Right kidney (tissue), 1 donor: Measurements from ENCODE around the gene CASKIN1.

Experiments used
- DNase-seq: peaks from one replicate; pipeline ENCODE4 v3.0.0-alpha.2; 2016

CASKIN1 gene

DNA sequence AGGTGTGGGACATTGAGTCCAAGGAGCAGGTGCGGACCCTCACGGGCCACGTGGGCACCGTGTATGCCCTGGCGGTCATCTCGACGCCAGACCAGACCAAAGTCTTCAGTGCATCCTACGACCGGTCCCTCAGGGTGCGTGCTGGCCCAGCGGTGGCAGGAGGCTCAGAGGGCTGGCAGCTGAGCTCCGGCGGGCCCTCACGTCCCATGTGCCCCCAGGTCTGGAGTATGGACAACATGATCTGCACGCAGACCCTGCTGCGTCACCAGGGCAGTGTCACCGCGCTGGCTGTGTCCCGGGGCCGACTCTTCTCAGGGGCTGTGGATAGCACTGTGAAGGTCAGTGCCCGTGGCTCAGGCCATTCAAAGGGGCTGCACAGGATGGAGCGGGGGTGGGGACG is 20.4 kb downstream of the CASKIN1 start:
- no peak for DNase-seq

DNA sequence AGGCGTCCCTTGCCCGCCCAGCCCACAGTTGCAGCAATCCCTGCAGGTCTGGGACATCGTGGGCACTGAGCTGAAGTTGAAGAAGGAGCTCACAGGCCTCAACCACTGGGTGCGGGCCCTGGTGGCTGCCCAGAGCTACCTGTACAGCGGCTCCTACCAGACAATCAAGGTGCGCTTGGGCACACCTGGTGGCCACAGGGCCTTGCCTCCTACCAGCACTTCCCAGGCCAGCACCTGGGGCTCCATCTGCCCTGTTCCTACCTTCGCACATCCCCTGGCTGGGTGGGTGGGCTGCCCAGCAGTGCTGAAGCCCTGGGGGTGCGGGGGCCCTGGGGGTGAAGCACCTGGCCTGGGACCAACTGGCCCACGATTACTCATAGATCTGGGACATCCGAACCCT is 21.0 kb downstream of the CASKIN1 start:
- DNase-seq, result no peak

DNA sequence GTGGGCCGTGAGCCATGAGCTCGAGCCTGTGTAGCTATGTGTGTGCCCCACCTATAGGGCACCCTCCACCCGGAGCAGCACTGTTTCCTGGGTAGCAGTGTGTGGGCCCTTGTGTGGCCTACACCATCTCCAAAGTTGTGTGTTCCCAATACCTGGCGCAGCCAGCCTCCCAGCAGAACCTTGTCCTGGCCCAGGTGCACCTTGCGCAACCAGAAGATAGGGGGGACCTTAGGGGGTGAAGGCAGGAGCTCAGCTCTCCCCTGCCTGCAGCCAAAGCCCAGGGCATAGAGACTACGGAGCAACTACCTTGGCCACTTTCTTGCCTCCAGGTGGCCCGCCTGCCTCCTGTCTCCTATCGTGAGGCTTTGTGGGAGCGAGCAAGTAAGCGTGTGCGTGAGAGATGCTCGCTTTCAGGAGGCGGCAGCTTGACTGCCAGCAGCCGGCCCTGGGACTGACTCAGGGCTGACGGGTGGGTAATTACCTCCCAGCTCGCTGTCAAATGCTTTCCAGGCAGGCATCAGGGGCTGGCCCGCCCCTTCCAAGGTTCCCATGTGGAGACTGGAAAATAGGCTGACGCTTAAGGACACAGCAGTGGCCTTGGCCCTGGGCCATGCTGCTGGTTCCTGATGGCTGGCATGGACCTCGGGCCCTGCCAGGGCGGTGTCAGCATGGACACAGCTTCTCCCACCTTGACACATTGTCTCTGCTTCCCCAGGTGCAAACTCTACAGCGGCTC is 21.8 kb downstream of the CASKIN1 start:
- no peak for DNase-seq

DNA sequence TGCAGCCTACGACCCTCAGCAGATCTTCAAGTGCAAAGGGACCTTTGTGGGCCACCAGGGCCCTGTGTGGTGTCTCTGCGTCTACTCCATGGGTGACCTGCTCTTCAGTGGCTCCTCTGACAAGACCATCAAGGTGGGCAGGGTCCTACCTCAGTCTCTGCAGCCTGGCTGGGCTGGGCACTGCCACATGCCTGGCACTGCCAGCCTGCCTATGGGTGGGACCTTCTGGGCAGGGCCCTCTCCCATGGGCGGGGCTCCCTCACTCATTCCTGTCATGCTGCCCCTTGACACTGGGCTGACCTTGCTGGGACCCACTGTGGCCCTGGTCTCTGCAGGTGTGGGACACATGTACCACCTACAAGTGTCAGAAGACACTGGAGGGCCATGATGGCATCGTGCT is 22.5 kb downstream of the CASKIN1 start:
- no peak for DNase-seq

DNA sequence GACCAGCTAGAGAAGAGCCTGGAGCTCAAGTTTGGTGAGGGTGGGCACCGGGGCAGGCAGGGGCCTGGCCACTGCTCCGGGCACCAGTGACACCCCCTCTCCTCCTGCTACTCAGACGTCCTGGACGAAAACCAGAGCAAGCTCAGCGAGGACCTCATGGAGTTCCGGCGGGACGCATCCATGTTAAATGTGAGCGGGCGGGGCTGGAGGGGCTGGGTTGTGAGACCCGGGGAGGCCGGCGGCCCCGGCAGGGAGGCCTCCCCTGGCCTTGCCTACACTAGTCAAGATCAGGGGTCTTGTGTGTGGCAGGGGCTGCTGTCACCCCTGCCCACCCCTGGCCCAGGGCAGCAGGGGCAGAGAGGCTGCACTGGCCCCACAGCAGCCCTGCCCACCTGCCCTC is 23.0 kb downstream of the CASKIN1 start:
- DNase-seq, result no peak

DNA sequence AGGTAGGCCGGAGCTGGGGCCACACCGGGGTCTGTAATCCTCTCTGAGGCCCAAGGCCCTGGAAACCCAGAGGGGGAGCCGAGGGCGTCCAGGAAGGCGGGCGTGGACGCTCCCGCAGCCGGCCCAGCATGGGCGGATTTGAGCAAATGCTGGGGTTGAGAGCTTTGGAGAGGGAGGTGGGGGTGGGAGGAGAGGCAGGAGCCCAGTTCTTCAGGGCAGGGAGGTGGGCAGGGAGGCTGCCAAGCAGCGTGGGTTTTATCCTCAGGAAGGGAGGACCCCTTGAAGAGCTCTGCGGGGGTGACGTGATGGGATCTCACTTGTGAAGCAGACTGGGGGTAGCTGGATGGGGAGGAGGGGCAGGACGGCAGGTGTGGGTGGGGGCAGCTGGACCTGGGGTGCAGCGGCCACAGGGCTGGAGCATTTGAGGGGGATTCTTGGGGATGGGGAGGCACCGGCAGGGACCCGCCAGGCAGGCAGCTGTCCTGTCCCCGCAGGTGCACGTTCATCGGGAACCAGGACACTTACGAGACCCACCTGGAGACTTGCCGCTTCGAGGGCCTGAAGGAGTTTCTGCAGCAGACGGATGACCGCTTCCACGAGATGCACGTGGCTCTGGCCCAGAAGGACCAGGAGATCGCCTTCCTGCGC is 23.6 kb downstream of the CASKIN1 start:
- DNase-seq, result no peak

DNA sequence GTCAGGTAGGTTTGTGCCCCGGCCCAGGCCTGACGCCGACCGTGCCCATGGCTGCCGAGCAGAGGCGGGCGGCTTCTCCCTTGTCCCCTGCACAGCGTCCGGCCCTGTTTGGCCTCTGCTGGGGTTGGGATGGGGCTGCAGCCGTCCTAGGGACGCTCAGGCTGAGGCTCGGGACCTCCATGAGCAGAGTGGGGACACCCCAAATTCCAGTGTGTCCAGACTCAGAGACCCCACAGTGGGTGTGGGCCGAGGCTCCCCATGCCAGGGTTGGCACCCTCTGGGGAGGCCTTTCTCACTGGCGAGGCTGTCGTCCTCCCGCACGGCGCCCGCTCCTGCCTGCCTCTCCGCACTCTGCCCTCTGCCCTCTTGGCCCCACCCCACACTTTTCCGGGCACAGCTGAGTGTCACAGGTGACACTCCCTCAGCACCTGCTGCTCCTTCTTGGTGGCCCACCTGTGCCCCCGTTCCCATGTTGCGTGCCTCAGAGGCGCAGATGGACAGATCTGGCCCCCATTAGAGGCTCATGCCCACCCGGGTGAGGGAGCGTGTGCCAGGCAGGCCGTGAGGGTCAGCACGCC is 24.7 kb downstream of the CASKIN1 start:
- no peak for DNase-seq

DNA sequence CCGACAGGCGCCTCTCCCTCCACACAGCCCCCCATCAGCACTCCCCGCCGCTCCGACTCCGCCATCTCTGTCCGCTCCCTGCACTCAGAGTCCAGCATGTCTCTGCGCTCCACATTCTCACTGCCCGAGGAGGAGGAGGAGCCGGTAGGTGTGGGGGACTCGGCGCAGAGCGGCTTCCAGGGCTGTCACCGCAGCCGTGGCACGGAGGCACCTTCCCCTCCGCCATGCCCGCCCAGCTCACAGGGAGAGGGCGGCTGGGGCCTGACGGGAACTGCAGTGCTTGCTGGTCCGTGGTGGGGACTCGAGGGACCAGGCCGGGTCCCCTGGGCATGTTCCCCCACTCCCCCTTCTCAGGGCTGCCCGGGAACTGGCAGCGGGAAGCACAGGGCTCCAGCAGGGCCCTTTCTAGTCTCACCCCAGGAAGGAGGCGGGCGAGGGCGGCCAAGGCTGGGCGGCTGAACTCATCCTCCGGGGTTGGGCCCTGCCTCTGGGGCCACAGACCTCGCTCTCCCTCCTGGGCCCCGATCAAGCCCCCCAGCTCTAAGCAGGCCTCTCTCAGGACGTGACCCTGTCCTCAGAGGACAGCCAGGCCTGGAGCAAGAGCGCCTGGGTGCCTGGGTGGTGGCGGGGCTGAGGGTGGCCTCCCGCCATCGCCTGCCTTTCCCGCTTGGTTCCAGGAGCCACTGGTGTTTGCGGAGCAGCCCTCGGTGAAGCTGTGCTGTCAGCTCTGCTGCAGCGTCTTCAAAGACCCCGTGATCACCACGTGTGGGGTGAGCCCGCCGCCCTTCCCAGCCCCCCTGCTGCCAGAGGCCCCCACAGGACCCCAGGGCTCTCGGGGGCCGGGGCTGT is 25.6 kb downstream of the CASKIN1 start:
- DNase-seq, result no peak

DNA sequence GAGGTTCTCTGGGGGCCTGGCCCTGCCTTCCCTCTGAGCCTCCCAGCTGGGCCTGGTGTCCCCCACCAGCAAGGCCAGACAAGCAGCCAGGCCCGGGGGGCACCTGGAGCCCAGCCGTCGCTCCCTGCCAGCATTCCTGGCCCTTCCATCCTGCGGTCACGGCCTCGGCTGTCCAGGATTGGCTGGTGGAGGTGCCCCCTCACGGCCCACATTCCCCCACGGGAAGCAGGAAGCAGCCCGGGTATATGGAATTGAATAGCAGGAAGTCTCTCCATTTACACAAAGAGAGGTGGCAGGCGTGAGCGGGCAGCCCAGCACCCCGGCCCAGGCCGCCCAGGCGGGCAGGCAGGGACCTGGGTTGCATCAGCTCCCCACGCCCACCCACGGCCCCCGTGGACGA is 26.3 kb downstream of the CASKIN1 start:
- no peak for DNase-seq

DNA sequence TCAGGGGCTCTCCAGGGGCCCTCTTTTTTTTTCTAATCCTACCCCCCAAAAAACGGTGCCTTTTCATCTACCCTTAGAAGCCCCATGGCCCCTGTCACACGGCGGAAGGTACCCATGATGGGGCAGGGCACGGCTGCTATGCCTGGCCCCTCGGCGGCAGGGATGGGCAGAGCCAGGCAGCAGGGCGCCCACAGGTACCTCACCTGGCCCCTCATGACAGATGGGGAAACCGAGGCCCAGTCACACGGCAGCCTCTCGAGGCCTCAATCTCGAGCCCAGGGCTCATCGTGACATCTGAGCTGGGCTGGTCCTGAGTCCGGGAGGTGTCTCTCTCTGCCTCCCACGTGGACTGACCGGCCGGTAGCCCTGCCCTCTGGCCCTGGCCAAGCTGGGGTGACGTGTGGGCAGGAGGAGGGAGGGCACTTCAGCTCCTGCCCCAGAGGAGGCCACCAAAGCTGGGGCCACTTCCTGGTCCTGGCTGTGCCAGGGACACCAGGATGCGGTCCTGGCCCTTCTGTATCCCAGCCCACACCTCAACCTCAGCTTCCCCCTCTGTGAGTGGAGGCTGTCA is 29.3 kb downstream of the CASKIN1 start:
- DNase-seq, result no peak

DNA sequence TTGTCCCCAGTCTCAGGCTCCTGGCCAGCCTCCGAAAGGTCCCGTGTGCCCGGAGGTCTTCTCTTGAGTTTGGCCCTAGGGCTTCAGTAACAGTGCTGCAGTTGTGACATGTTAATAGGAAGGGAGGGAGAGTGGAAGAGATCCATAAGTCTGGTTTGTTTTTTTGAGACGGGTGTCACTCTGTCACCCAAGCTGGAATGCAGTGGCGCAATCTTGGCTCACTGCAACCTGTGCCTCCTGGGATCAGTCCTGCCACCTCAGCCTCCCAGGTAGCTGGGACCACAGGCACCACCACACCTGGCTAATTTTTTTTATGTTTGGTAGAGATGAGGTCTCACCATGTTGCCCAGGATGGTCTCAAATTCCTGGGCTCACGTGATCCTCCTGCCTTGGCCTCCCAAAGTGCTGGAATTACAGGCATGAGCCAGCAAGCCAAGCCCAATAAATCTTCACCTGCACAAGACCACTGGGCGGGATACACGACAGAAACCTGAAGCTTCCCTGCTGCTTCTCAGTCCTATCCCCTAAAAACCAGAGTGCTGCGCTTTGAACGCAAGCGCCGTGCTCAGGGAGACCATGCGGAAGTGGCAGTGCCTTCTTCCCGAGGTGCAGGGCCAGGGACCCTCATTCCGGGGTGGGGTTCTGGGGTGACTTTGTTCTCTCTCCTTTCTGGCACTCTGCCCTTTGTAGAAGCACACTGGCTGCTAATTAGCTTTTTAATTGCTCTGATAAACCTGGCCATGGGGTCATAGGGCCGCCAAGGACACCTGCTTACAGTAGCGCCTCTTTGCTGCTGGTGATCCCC is 29.9 kb downstream of the CASKIN1 start:
- DNase-seq, result no peak

DNA sequence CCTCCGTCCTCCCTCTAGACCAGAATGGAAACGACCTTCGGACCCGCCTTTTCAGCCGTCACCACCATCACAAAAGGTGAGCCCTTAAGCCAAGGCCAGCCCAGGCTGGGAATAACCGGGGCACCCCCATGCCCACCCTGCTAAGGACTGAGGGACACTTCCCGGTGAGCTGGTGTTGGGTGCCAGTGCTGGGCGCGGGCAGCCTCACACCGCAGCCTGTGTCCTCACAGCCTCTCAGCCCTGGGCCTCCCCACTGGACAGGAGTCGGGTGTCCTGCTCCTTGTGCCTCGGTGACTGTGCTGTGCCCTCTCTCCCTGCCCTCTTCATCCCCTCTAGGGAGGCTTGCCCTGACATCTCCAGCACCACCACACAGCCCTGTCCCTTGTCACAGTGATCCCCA is 30.5 kb downstream of the CASKIN1 start:
- no peak for DNase-seq

DNA sequence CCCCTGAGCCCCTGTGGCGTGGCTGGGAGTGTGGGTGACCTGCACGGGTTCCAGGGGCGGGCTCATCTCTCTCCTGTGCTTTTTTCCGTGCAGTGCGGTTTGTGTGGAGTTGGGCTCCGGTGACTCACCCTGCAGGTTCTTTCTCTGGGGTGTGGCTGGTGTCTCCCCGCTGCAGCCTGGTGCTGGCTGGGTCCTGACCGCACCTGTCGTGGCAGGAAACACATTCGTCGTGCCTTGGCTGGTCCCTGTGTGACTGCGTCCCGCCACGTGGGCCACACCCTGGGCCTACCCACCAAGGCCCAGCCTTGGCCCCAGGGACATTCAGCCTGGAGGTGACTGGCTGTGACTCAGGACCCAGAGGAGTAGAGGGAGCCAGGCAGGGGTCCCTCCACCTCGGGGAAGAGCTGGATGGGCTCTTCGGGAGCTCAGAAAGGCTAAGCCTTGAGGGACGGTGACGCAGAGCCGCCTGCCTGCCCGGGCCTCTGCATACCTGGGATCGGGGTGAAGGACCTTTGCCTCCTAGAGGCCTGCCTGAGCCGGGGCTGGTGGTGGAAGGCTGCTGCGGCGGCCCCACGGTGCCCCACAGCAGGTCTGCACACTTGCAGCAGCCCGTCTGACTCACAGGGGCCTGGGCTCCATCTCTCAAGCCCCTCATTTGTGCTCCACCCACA is 33.1 kb downstream of the CASKIN1 start:
- DNase-seq, result no peak

DNA sequence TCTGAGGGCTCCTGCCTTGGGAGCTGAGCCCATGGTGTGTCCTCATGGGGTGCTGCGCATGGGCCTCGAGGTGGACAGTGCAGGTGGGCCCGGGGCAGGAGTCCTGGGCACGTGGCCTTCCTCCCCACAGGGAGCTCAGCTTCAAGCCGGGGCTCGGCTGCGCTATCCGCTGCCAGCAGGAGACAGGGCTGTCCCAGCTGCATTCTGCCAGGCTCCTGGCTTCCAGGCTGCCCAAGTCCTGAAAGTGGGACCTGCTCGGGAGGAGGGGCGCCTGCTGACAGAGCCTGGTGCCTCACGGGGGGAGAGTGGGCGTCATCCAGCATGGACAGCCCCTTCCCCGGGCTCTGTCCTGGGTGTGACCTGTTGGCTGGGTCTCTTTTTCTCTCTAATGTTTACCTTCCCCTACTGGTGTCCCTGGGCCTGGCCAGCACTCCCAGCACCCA is 33.7 kb downstream of the CASKIN1 start:
- no peak for DNase-seq

DNA sequence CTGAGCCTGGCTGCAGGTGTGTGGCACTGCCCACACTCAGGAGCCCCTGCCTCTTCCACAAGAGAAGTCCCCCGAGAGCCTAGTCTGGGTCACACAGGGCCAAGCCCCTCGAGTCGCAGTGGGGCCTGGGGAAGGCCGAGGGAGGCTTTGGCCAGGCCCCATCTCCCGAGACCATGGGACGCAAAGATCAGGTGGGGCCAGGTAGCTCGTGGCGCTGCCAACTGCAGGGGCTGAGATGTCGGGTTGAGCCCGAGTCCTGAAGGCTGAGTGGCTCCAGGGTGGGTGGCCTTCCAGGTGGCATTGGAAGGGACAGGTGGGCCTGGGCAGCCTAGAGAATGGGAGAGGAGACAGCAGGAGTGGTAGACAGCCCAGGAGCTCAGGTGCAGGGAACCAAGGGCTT is 34.5 kb downstream of the CASKIN1 start:
- DNase-seq, result no peak

DNA sequence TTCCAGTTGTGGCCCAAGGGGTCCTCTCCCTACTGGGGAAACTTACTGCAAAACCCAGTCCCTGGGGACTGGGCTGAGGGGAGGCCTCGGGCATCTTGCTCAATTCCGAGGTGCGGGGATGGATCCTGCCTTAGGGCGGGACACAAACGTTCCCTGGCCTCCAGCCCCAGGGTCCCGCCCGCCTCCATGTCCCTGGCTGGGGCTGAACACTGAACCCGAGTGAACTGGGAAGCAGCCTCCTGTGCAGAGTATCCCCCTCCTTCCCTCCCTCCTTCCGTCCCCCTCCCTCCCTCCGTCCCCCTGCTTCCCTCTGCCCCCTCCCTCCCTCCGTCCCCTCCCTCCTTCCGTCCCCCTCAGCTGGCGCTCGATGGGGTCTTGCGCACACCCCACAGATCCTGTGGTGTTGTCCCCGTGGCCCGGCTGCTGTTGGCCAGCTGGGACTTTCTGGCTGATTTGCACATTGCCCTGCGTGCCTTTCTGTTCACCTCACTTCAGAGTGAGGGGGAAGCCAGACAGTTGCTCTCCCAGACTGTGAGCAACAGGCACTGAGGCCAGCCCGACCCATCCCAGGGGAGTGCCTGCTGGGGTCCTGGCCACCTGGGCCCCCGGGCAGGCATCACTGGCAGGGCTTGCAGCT is 35.4 kb downstream of the CASKIN1 start:
- DNase-seq, result no peak

DNA sequence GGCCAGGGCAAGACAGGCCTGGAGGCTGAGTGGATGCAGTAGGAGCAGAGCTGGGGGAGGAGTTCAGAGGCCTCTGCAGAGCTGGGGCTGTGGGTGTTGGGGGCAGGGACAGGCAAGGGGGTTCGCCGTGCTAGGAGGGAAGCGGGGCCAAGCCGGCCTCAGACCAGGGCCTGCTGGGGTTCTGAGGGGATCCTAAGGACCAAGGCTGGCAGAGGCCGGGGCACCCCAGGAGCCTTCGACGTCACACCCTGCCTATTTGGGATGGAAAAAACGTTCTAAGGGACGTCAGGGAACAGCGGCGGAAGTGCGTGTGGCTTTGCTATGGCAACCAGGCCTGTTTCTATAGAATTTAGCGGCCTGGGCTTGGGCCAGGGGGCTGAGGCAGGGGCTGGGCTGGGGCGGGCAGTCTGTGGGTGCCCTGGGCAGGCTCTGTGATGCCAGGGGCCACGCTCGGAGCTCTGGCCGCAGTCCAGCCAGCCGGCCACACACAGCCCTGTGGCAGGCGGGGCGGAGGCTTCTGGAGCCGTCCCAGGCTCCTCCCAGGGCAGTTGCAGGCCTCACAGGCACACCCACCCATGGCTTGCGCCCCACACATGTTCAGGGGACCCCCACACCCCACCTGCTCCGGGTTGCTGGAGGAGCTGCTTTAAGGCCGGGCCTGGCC is 37.1 kb downstream of the CASKIN1 start:
- no peak for DNase-seq

DNA sequence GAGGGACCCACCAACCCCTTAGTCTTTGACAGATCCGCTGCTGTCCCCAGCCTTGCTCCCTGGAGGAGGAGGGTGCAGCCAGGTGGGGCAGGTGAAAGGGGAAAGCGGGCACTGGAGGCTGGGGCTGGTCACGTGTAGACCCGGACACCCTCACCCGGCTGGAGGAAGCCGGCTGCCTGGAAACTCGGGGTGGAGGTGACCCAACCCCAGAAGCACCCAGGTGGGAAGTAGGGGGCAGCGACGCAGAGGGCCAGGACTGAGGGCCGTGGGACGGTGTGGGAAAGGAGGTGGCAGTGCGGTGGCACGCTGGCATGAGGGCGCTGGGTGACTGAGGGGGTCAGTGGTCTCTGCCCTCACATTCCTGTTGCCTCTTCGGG is 38.2 kb downstream of the CASKIN1 start:
- no peak for DNase-seq

DNA sequence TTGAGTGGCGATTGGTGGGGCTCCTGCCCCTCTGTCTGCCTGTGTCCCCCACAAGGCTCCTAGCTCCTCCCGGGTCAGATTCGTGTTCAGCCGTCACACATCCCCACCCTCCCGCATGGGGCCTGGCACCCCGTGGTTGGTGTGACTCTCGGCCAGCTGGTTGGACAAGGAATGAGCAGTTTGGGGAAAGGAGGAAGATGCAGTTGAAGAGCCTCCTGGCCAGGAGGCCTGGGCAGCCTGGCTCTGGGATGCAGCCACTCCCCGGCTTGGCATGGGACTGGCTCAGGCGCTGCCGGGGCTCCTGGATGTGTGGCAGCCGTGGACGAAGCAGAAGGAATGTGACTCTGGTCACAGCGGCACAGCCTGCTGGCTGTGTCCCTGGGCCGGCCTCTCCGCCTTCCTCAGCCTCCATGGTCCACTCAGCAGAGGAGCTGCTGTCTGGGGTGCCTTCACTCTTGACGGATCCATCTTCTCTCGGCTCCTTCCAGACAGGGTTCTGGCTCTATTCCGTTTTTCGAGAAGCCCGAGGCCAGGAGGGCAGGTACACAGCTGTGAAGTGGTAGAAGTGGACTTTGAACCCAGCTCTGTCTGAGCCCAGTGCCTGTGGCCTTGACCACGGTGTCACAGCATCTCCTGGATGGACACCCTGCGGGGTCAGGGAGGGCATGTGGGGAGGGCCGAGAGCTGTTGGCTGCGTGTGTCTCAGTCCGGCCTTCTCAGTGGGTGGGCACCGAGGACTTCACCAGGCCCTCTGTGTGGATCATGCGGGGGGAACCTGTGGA is 38.7 kb downstream of the CASKIN1 start:
- DNase-seq, result no peak
